NCI-H1694 treated with DMSO at 0.1 percent for 48 hours (cell line): Measurements from ENCODE around the gene HEATR5A.

Experiments
- DNase-seq: peaks from one replicate; lab custom pipeline; 2025; lab: John Stamatoyannopoulos, UW

Gene HEATR5A

DNA sequence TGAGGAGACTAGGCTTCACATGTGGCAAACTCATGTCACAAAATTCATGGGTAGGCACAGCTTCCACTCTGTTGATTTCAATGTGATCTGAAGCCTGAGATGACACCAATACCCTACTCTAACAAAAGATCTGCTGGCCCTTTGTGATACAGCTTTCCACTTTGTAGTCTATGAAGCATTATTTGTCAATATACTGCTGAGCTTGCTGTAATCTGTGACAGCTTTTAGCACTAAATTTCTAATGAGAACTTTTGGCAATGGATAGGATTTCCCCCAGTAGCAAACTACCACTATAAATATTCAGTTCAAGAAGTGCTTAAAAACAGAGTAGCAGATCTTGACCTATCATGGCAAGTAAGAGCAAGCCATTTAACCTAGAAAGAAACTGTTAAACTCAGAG, 5.6 kb upstream of the HEATR5A start:
- no peak for DNase-seq

- no peak for DNase-seq
These were observed 850 bp upstream of the HEATR5A start for GRCh38 chr14:31421200-31421599.

DNA sequence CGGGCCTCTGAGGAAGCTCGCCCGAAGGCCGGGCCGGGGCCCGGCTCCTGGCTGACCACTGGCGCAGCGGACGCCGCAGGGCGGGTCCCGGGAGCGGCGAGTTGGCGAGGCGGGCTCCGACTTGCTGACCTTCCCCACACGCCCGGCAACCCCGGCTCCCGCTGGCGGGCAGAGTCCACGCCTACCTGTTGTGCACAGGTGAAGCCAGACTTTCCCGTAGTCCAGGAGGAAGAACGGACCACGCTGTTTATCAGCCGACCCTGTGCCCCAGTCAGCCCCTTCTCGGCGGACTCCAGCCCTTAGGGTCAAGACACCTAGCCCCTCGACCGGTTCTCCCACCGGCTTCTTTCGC, 407 bp downstream of the HEATR5A start:
- no peak for DNase-seq

GRCh38 chr14:31419179-31419966, 977 bp downstream of the HEATR5A start:
- DNase-seq = no peak

DNA sequence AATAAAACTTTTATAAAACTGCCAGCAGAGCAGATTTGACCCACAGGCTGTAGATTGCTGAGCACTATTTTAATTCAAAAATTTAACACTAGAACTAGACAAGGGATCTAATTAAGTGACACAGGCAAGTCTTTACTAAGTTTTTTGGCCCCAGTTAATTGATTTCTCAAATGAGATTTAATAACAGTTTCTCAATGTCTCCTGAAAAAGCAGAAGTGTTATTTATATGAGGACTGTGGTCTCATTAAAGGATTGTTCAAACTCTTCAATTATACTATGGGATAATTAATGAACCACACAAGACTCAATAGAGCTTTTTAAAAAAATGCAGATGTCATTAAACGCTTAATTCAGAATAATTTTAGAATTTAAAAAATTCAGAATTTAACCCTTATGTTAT, 1.9 kb downstream of the HEATR5A start:
- DNase-seq = no peak

GRCh38 chr14:31414190-31414833, 6.0 kb downstream of the HEATR5A start:
- DNase-seq = no peak

DNA sequence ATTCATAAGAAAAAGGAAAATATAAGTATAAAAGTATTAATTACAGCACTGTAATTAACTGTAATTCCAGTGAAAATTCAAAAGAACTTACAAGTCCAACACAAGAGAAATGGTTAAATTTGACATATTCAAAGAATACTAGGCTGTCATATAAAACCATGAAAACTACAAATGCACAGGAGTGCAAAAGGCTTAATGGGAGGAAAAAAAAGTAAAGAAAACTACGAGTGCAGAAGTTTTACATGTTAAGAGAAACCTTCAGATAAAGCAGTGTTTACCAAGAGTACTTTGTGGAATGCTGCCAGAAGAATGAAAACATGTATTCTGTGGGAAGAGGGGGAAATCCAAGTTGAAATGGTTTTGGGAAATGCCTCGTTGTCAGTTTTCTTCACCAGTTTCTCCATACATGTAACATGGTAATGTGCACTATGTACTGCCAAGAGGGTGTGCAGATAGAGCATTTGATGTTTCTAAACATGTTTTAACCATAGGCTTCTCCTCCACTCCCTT, 9.1 kb downstream of the HEATR5A start:
- no peak for DNase-seq

DNA sequence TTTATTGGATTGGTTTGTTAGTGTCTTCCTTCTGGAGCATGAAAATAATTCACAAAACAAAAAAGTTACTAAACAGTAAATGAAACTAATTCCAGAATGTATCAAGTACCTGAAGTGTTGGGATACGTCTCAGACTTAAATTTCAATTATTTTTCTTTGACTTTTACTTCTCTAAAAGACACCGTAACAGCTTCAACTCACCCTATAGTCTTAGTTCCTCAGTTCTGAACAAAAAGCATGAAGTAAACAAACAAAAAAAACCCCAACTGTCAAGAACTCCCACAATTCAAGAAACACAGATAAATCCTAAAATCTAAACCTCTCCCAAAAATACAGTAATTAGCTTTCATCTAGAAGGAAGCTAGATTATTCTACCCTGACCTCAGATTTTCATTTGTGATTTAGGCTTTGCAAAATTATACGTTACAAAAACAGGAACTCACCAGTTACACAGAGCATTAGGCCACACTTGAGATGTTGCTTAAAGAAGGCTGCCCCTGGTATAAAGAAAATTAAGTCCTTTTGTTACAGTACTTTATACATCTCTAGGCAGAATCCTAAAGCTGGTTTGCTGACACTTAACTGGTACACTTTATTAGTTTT, 10.2 kb downstream of the HEATR5A start:
- no peak for DNase-seq

- DNase-seq = no peak
These were observed 11.9 kb downstream of the HEATR5A start for GRCh38 chr14:31408421-31408820.

GRCh38 chr14:31405599-31406232, 14.6 kb downstream of the HEATR5A start:
- no peak for DNase-seq

- no peak for DNase-seq
These were observed 15.2 kb downstream of the HEATR5A start for GRCh38 chr14:31405106-31405505.

DNA sequence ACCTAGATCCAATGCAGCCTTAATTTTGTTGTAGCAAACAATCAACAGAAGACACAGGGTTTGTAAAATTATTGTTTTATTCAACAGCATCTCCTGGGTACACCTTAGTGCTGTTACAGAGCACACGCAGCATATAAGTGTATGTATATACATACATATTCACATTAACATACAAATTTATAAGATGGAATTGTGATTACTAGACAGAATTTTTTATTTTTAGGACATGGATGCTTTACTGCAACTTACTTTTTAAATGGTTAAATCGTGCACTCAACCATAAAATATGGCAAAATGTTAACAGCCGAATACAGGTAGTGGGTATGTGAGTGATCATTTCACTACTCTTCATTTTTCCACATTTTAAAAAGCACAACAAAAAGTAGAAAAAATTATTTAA, 16.6 kb downstream of the HEATR5A start:
- DNase-seq = no peak

DNA sequence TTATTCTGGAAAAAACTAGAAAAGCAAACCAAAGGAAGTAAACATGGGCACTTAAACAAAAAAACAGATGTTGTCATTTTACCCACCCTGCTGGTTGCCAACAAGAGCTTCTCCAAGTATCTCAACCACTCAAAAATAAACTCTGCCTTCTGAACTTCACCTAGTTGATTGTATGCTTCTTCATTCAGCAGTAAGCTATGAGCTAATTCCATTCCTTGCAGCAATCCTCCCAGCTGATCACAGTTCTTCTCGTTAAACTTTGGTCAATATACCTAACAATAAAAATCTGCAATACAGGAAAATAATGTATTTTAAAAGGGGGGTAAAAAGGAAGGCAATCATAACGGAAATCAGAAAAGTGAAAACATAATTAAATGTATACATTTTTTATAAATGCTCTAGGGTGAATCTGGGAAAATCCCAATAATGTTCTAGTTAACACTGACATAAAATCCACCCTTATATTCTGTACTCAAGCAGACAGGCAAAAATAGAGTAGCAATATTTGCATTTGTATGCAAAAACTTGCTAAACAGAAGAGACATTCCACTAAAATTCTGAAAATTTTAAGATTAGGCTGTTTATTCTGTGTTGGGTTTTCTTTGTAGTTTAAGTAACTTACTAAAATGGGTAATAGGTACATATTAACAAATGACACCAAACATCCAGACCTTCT, 17.4 kb downstream of the HEATR5A start:
- no peak for DNase-seq

DNA sequence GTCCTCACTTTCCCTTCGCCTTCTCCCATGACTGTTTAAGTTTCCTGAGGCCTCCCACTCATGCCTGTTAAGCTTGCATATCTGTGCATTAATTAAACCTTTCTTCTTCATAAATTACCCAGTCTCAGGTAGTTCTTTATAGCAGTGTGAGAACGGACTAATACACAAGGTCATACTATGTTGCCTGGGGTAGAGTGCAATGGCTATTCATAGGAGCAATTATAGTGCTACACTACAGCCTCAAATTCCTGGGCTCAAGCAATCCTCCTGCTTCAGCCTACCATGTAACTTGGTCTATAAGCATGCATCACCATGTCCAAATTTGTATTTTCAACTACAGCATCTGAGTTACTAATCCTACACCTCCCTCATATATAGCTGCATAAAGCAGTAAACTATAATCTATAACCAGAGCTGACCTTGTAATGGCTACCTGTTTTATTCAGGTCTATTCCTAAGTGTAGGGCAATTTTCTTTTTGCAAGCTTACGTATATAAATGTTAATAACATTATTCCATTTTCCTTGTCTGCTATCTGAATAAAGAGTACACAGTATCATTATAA, 18.9 kb downstream of the HEATR5A start:
- no peak for DNase-seq

GRCh38 chr14:31400031-31400638, 20.2 kb downstream of the HEATR5A start:
- DNase-seq = no peak

DNA sequence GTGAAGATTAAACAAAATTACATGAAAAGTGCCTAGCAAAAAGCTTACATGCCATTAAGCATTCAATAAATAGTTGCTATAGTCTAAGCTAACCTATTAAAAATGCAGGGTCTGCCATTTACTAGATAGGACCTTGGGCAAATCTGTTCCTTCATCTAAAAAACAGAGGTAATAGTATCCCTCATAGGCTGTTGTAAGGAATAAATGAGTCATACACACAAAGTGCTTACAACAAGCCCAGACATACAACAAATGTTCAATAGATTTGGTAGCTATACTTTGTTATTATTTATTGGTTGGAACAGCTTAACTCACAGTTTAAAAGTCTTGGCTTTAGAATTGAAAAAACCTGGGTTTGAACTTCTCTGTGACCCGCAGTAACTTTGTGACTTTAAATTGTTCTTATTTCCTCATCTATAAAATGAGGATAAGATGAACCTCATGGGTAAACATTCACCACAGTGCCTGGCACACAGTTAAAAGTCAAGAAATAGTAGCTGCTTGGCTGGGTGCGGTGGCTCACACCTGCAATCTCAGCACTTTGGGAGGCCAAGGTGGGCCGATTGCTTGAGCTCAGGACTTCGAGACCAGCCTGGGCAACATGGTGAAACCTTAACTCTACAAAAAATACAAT, 24.7 kb downstream of the HEATR5A start:
- no peak for DNase-seq

- DNase-seq = no peak
These were observed 25.2 kb downstream of the HEATR5A start for GRCh38 chr14:31395119-31395518.

DNA sequence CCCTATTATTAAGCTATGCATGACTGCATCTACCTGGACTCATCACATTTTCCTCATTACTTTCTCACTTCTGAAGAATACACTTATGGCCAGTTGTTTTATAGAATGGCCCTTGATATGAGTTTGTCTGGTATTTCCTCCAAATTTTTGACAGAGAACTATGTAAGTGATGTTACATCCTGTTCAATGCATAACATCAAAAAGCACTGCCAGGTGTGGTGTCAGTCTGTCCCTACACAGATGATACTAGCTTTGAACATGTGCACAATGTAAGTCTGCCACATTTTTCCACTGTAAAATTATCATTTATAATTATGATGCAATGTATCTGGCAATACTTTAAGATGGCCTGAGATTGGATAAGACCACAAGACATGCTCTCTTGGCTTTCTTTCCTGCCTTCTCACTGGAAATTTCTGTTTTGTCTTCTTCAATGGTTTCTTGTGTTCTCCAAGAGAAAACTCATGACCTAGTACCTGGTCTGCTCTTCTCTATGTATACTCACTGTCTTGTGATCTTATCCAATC, 28.3 kb downstream of the HEATR5A start:
- no peak for DNase-seq

DNA sequence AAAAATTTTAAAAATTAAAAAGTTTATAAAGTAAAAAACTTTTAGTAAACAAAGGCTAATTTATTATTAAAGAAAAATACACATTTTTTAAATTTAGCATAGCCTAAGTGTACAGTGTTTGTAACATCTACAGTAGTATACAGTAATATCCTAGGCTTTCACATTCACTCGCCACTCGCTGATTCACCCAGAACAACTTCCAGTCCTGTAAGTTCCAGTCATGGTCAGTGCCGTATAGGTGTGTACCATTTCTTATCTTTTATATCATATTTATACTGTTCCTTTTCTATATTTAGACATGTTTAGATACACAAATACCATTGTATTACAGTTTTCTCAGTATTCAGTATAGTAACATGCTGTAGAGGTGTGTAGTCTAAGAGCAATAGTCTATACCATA, 28.9 kb downstream of the HEATR5A start:
- no peak for DNase-seq

GRCh38 chr14:31389946-31390345, 30.4 kb downstream of the HEATR5A start:
- DNase-seq = no peak
